K562 (cell line): ENCODE measurements around the gene TRMT112. TPM values are rescaled to one million over a fixed set of nuclear protein-coding genes. Genes with fewer than 3 reads are reported as not detected.
A peak's percentile ranks its signal among the peaks of the same experiment; 100 is the strongest.

ENCODE experiments used
- BRD9 ChIP-seq: fragments of 450-650 bp; IDR thresholded peaks from 2 replicates; pipeline ENCODE4 v1.6.1; 2018; ENCODE audit warnings: low read depth; ENCODE audit not compliant: partially characterized antibody
- CTBP1 ChIP-seq: fragments of 450-650 bp; IDR thresholded peaks from 2 replicates; pipeline ENCODE4 v1.6.1; 2016; ENCODE audit warnings: borderline replicate concordance
- ELF4 ChIP-seq: fragments of 450-650 bp; formaldehyde crosslinking; IDR thresholded peaks from 2 replicates; pipeline ENCODE4 v1.4.0; 2022; ENCODE audit warnings: missing genetic modification characterization
- ESRRA ChIP-seq: fragments of 450-650 bp; IDR thresholded peaks from 2 replicates; pipeline ENCODE4 v1.6.1; 2014; ENCODE audit warnings: low read depth, mild to moderate bottlenecking, moderate library complexity, borderline replicate concordance
- ETV1 ChIP-seq: fragments of 450-650 bp; conservative IDR thresholded peaks from 2 replicates; pipeline ENCODE4 v1.6.1; 2016; ENCODE audit warnings: missing genetic modification characterization, control low read depth, low read depth, missing compliant biosample characterization
- HINFP ChIP-seq: fragments of 450-650 bp; conservative IDR thresholded peaks from 2 replicates; pipeline ENCODE4 v1.6.1; 2016; ENCODE audit warnings: missing genetic modification characterization, low read depth, mild to moderate bottlenecking, control low read depth, missing compliant biosample characterization
- KAT2B ChIP-seq: IDR thresholded peaks from one replicate; pipeline ENCODE4 v1.6.1; 2012; ENCODE audit warnings: low read depth, mild to moderate bottlenecking, control low read depth, inconsistent platforms, low read length, moderate library complexity
- MAFF ChIP-seq: IDR thresholded peaks from 2 replicates; pipeline ENCODE4 v1.6.1; 2012; ENCODE audit warnings: low read length, improper control_type of control experiment
- MAX ChIP-seq: sonication (generic); formaldehyde crosslinking; IDR thresholded peaks from 2 replicates; pipeline ENCODE4 v1.9.0; 2022; ENCODE audit warnings: mild to moderate bottlenecking, missing genetic modification reagents
- MEIS2 ChIP-seq: fragments of 450-650 bp; IDR thresholded peaks from 2 replicates; pipeline ENCODE4 v1.6.1; 2014; ENCODE audit warnings: mild to moderate bottlenecking; ENCODE audit not compliant: partially characterized antibody
- NFIC ChIP-seq: fragments of 450-650 bp; IDR thresholded peaks from 2 replicates; pipeline ENCODE4 v1.6.1; 2017; ENCODE audit warnings: mild to moderate bottlenecking, inconsistent platforms
- NR2C1 ChIP-seq, 2 experiments: fragments of 450-650 bp; IDR thresholded peaks; 2 replicates each; pipeline ENCODE4 v1.6.1; 2017; ENCODE audit warnings: mild to moderate bottlenecking in 2 of 2, antibody characterized with exemption in 1 of 2, inconsistent platforms in 1 of 2, missing compliant biosample characterization in 1 of 2, missing genetic modification characterization in 1 of 2
- RB1 ChIP-seq: fragments of 450-650 bp; IDR thresholded peaks from 2 replicates; pipeline ENCODE4 v1.6.1; 2017; ENCODE audit warnings: low read depth, mild to moderate bottlenecking
- SIN3A ChIP-seq, 2 experiments: fragments of 150-350 bp in 1 of 2; IDR thresholded peaks; 2 replicates each; pipeline ENCODE4 v1.6.1; 2011 to 2016; ENCODE audit warnings: borderline replicate concordance in 2 of 2, low read depth in 2 of 2, low read length in 2 of 2, mild to moderate bottlenecking in 2 of 2, moderate library complexity in 2 of 2; ENCODE audit not compliant: control insufficient read depth in 1 of 2
- SMARCA5 ChIP-seq: fragments of 450-650 bp; IDR thresholded peaks from 2 replicates; pipeline ENCODE4 v1.6.1; 2016
- THRAP3 ChIP-seq: fragments of 450-650 bp; IDR thresholded peaks from 2 replicates; pipeline ENCODE4 v1.6.1; 2016; ENCODE audit warnings: mild to moderate bottlenecking, inconsistent platforms, borderline replicate concordance
- ZNF347 ChIP-seq: fragments of 450-650 bp; formaldehyde crosslinking; IDR thresholded peaks from 2 replicates; pipeline ENCODE4 v1.4.0; 2020; ENCODE audit warnings: low read depth, mild to moderate bottlenecking, moderate library complexity
- ZNF592 ChIP-seq: fragments of 450-650 bp; IDR thresholded peaks from 2 replicates; pipeline ENCODE4 v1.6.1; 2017; ENCODE audit warnings: antibody characterized with exemption, mild to moderate bottlenecking
- polyA plus RNA-seq, 8 experiments: library from polyadenylated mRNA; depleted of rRNA in 4 of 8; stranded (reverse) in 5 of 8; unstranded in 3 of 8; fragments of >200 nt; fragmentation: Nextera tagmentation in 2 of 8; fragmentation: Illumina TruSeq in 1 of 8; extraction: Ambion mirVana in 2 of 8; extraction: Trizol in 1 of 8; gene quantifications; 2 replicates each; pipeline versions ENCODE4 v1.2.1 to v1.2.3, GENCODE V29; 2011 to 2014; ENCODE audit warnings: inconsistent platforms in 1 of 8, missing spikeins in 1 of 8
- total RNA-seq, 7 experiments: library from RNA; depleted of rRNA in 6 of 7; stranded (reverse); fragments of >200 nt in 6 of 7; fragmentation: Illumina TruSeq in 2 of 7; extraction: Trizol in 2 of 7; gene quantifications; 2 replicates each; pipeline versions ENCODE4 v1.2.1 to v1.2.3, GENCODE V29; 2011 to 2021; ENCODE audit warnings: low replicate concordance in 1 of 7
- TF ChIP-seq, protein P1 (sequence below): fragments of 250-450 bp; sonication (Bioruptor Pico); IDR thresholded peaks from 2 replicates; pipeline ENCODE4 v1.4.0; 2020; ENCODE audit warnings: borderline replicate concordance

The TRMT112 gene
- total and polyA plus RNA-seq, 9 of the 15 experiments (the other 6 are each of a cell fraction or from before 2014, with no cell fraction given) = 162 to 444 (median 300) TPM

DNA sequence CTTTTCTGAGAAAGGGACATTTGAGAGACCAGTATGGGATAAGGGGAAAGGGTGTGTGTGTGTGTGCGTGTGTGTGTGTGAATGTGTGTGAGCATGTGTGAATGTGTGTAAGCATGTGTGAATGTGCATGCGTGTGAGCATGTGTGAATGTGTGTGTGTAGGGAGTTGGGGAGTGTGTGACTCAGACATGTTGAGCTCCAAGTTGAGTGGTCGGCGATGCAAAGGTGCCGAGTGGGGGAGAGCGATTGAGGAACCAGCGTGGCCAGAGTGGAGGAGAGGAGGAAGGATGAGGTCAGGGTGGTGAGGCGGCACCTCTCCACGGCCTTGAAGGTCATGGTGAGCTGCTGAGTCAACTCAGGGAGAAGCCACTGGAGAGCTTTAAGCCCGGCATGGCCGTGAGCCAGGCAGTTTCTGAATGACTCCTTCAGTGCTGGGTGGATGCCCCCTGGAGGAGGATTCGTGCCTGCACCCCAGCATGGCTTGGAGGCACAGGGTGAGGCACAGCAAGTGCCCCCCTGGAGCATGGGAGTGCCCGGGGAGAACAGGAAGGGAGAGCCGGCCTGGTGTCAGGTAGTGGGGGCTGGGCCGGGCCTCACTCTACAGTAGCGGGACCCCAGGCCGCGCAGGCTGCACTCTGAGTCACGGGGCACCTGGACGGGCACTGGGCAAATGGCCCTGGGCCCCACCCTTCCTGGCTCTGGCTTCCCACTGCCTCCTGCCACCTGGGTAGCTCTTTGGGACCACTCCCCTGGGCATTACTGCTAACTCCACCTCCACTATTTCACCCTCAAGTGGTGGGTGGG is 14.4 kb upstream of the TRMT112 start (continued):
- TF ChIP-seq ZNF592 (peak; percentile 95), ZNF347 (CRISPR knock-in tag) (no peak), HINFP (tag) (0 out of 2 replicates have a peak, but pooled peaks have one; percentile 20), KAT2B (no peak), ESRRA (peak; percentile 94), MAFF (0 out of 2 replicates have a peak, but pooled peaks have one; percentile 15), RB1 (peak; percentile 41; the same call in 1 of the 2 replicates), THRAP3 (peak; percentile 90), SIN3A (IDR thresholded peaks at IDR 0.05; ENCODE audit: borderline replicate concordance in 2 of 2, control insufficient read depth in 1 of 2, low read depth in 2 of 2, low read length in 2 of 2) (no peak), NFIC (peak; percentile 95), BRD9 (peak; percentile 87), MAX (peak; percentile 86), CTBP1 (peak; percentile 77), SMARCA5 (peak; percentile 96), NR2C1 (IDR thresholded peaks at IDR 0.05) (peak; percentile 77), NR2C1 (tag; IDR thresholded peaks at IDR 0.05) (peak; percentile 80; the same call in 1 of the 2 replicates), ELF4 (peak; percentile 96), MEIS2 (peak; percentile 1), ETV1 (tag) (peak; percentile 38)
- TF ChIP-seq, protein P1, sequence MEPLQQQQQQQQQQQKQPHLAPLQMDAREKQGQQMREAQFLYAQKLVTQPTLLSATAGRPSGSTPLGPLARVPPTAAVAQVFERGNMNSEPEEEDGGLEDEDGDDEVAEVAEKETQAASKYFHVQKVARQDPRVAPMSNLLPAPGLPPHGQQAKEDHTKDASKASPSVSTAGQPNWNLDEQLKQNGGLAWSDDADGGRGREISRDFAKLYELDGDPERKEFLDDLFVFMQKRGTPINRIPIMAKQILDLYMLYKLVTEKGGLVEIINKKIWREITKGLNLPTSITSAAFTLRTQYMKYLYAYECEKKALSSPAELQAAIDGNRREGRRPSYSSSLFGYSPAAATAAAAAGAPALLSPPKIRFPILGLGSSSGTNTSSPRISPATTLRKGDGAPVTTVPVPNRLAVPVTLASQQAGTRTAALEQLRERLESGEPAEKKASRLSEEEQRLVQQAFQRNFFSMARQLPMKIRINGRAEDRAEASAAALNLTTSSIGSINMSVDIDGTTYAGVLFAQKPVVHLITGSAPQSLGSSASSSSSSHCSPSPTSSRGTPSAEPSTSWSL (CRISPR knock-in tag) = no peak
